ENCODE data around the gene PDZRN4.

- TF ChIP-seq, protein P1, sequence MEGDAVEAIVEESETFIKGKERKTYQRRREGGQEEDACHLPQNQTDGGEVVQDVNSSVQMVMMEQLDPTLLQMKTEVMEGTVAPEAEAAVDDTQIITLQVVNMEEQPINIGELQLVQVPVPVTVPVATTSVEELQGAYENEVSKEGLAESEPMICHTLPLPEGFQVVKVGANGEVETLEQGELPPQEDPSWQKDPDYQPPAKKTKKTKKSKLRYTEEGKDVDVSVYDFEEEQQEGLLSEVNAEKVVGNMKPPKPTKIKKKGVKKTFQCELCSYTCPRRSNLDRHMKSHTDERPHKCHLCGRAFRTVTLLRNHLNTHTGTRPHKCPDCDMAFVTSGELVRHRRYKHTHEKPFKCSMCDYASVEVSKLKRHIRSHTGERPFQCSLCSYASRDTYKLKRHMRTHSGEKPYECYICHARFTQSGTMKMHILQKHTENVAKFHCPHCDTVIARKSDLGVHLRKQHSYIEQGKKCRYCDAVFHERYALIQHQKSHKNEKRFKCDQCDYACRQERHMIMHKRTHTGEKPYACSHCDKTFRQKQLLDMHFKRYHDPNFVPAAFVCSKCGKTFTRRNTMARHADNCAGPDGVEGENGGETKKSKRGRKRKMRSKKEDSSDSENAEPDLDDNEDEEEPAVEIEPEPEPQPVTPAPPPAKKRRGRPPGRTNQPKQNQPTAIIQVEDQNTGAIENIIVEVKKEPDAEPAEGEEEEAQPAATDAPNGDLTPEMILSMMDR (IDR thresholded peaks at IDR 0.05) = no peak
- no peak for TF ChIP-seq POLR2AphosphoS5 (IDR thresholded peaks at IDR 0.05)
- no peak for TF ChIP-seq POLR2A (IDR thresholded peaks at IDR 0.05)
Observed at GRCh38 chr12:41605545-41606305, 417.6 kb downstream of the PDZRN4 start.
